GM12878 (cell line): Measurements from ENCODE around the gene MGAT2. TPM values are rescaled to one million over a fixed set of nuclear protein-coding genes. Genes with fewer than 3 reads are reported as not detected.

Experiments used
- CBFB ChIP-seq: IDR thresholded peaks from 2 replicates; pipeline ENCODE4 v1.6.1; 2016; ENCODE audit warnings: antibody characterized with exemption, low read depth
- CHD2 ChIP-seq: IDR thresholded peaks from 2 replicates; pipeline ENCODE4 v1.6.1; 2011; ENCODE audit warnings: low read depth, low read length, improper control_type of control experiment, borderline replicate concordance
- CHD4 ChIP-seq: fragments of 200-600 bp; sonication (generic); IDR thresholded peaks from 2 replicates; pipeline ENCODE4 v1.6.1; 2016; ENCODE audit warnings: mild to moderate bottlenecking
- E2F8 ChIP-seq: fragments of 450-650 bp; IDR thresholded peaks from 2 replicates; pipeline ENCODE4 v1.6.1; 2018; ENCODE audit warnings: mild to moderate bottlenecking, low read depth, moderate library complexity; ENCODE audit not compliant: partially characterized antibody
- GABPA ChIP-seq: IDR thresholded peaks from 2 replicates; pipeline ENCODE4 v1.6.1; 2014; ENCODE audit warnings: antibody characterized with exemption, low read depth, mild to moderate bottlenecking, inconsistent platforms
- HDGF ChIP-seq: fragments of 450-650 bp; IDR thresholded peaks from 2 replicates; pipeline ENCODE4 v1.6.1; 2016; ENCODE audit warnings: antibody characterized with exemption
- KDM1A ChIP-seq: fragments of 200-600 bp; sonication (generic); IDR thresholded peaks from 2 replicates; pipeline ENCODE4 v1.6.1; 2016; ENCODE audit warnings: borderline replicate concordance
- MEF2A ChIP-seq: IDR thresholded peaks from 2 replicates; pipeline ENCODE4 v1.6.1; 2011; ENCODE audit warnings: low read depth, mild to moderate bottlenecking, low read length, moderate library complexity; ENCODE audit not compliant: insufficient read depth
- NFXL1 ChIP-seq: fragments of 450-650 bp; IDR thresholded peaks from 2 replicates; pipeline ENCODE4 v1.6.1; 2017; ENCODE audit warnings: antibody characterized with exemption, mild to moderate bottlenecking, borderline replicate concordance
- RFX5 ChIP-seq: IDR thresholded peaks from 2 replicates; pipeline ENCODE4 v1.6.1; 2011; ENCODE audit warnings: low read depth, low read length, improper control_type of control experiment
- SP1 ChIP-seq: IDR thresholded peaks from one replicate; pipeline ENCODE4 v1.6.1; 2011; ENCODE audit warnings: low read depth, low read length
- TBL1XR1 ChIP-seq: IDR thresholded peaks from 2 replicates; pipeline ENCODE4 v1.6.1; 2012; ENCODE audit warnings: low read depth, low read length, improper control_type of control experiment
- ZNF592 ChIP-seq: fragments of 450-650 bp; IDR thresholded peaks from 2 replicates; pipeline ENCODE4 v1.6.1; 2017; ENCODE audit warnings: mild to moderate bottlenecking, moderate library complexity
- polyA plus RNA-seq, 11 experiments: library from polyadenylated mRNA; depleted of rRNA in 4 of 11; unstranded in 6 of 11; stranded (reverse) in 5 of 11; fragments of >200 nt; fragmentation: Nextera tagmentation in 4 of 11; fragmentation: Illumina TruSeq in 1 of 11; extraction: Ambion mirVana in 4 of 11; extraction: Trizol in 1 of 11; gene quantifications; 1 replicate in 1 of 11; 2 replicates in 10 of 11; pipeline versions ENCODE4 v1.2.1 to v1.2.3, GENCODE V29; 2011 to 2016; ENCODE audit warnings: inconsistent platforms in 2 of 11, missing spikeins in 2 of 11, low read depth in 1 of 11
- total RNA-seq, 4 experiments: library from RNA; depleted of rRNA in 3 of 4; stranded (reverse); fragments of >200 nt in 3 of 4; fragmentation: Illumina TruSeq in 1 of 4; extraction: Trizol in 1 of 4; gene quantifications; 2 replicates each; pipeline versions ENCODE4 v1.2.1 to v1.2.3, GENCODE V29; 2013 to 2021
- TF ChIP-seq, protein P1 (sequence below): fragments of 450-650 bp; IDR thresholded peaks from 2 replicates; pipeline ENCODE4 v1.6.1; 2017; ENCODE audit warnings: mild to moderate bottlenecking, moderate library complexity
- TF ChIP-seq, protein P2 (sequence below): fragments of 450-650 bp; IDR thresholded peaks from 2 replicates; pipeline ENCODE4 v1.6.1; 2017; ENCODE audit warnings: low read depth, mild to moderate bottlenecking, moderate library complexity

The MGAT2 gene
- total and polyA plus RNA-seq, 10 of the 15 experiments (the other 5 are each of a cell fraction or from before 2014, with no cell fraction given) = 0.03 to 51.8 (median 38.0) TPM; not detected in 1

- no peak for TF ChIP-seq ZNF592
- TF ChIP-seq, protein P1, sequence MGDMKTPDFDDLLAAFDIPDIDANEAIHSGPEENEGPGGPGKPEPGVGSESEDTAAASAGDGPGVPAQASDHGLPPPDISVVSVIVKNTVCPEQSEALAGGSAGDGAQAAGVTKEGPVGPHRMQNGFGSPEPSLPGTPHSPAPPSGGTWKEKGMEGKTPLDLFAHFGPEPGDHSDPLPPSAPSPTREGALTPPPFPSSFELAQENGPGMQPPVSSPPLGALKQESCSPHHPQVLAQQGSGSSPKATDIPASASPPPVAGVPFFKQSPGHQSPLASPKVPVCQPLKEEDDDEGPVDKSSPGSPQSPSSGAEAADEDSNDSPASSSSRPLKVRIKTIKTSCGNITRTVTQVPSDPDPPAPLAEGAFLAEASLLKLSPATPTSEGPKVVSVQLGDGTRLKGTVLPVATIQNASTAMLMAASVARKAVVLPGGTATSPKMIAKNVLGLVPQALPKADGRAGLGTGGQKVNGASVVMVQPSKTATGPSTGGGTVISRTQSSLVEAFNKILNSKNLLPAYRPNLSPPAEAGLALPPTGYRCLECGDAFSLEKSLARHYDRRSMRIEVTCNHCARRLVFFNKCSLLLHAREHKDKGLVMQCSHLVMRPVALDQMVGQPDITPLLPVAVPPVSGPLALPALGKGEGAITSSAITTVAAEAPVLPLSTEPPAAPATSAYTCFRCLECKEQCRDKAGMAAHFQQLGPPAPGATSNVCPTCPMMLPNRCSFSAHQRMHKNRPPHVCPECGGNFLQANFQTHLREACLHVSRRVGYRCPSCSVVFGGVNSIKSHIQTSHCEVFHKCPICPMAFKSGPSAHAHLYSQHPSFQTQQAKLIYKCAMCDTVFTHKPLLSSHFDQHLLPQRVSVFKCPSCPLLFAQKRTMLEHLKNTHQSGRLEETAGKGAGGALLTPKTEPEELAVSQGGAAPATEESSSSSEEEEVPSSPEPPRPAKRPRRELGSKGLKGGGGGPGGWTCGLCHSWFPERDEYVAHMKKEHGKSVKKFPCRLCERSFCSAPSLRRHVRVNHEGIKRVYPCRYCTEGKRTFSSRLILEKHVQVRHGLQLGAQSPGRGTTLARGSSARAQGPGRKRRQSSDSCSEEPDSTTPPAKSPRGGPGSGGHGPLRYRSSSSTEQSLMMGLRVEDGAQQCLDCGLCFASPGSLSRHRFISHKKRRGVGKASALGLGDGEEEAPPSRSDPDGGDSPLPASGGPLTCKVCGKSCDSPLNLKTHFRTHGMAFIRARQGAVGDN = no peak
- no peak for TF ChIP-seq KDM1A
- TF ChIP-seq MEF2A = 0 out of 2 replicates have a peak, but pooled peaks have one; percentile 12
- no peak for TF ChIP-seq CHD4
- no peak for TF ChIP-seq CBFB
- no peak for TF ChIP-seq TBL1XR1
- no peak for TF ChIP-seq CHD2
- TF ChIP-seq RFX5 = no peak
- TF ChIP-seq E2F8 = no peak
- no peak for TF ChIP-seq SP1
- no peak for TF ChIP-seq NFXL1
- TF ChIP-seq GABPA = no peak
- no peak for TF ChIP-seq HDGF
- TF ChIP-seq, protein P2, sequence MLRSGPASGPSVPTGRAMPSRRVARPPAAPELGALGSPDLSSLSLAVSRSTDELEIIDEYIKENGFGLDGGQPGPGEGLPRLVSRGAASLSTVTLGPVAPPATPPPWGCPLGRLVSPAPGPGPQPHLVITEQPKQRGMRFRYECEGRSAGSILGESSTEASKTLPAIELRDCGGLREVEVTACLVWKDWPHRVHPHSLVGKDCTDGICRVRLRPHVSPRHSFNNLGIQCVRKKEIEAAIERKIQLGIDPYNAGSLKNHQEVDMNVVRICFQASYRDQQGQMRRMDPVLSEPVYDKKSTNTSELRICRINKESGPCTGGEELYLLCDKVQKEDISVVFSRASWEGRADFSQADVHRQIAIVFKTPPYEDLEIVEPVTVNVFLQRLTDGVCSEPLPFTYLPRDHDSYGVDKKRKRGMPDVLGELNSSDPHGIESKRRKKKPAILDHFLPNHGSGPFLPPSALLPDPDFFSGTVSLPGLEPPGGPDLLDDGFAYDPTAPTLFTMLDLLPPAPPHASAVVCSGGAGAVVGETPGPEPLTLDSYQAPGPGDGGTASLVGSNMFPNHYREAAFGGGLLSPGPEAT = no peak
Measured at GRCh38 chr14:49582113-49582977, 38.3 kb upstream of the MGAT2 start (continued).
